ENCODE results near the gene TRA2B. TPM values are rescaled to one million over a fixed set of nuclear protein-coding genes. Genes with fewer than 3 reads are reported as not detected.

TRA2B gene
- total RNA-seq, 1 experiment from 2014 or later: 172 TPM

DNA sequence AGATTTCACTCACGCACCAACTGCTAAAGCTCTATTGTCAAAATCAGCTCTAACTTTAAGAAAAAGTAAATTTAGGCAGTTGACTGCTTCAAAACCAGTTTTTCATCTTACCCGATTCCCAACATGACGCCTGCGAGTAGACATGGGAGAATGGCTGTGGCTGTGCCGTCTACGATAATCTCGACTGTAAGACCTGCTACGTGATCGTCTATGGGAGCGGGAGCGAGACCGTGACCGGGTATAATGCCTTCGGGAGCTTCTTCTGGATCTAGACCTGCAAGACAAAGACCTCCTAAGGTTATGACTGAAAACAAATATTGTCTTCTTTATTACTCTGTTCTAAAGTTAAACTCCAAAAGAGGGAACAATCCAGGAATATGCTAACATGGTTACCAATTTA is 12.5 kb downstream of the TRA2B start:
- DNase-seq (ENCODE audit: low read depth, low spot score) (no peak), ATAC-seq (no peak)
- Histone ChIP-seq H4K20me1 (ENCODE audit: insufficient read depth) (peaks cover 86% of the 10 kb centered on the region), H3K4me2 (ENCODE audit: low read length) (no peak overlapping the region), H3K36me3 (ENCODE audit: control insufficient read depth in 1 of 2, insufficient read depth in 2 of 2, low read length in 2 of 2) (peaks cover 68 to 91% of the 10 kb centered on the region in 2 experiments), H3K9me3 (ENCODE audit: control insufficient read depth in 1 of 2, insufficient read depth in 1 of 2, low read depth in 1 of 2, low read length in 2 of 2) (no peaks in the 10 kb centered on the region), H3K9ac (ENCODE audit: low read length) (no peak overlapping the region), H3K4me1 (ENCODE audit: control insufficient read depth in 1 of 2, insufficient read depth in 2 of 2, low read length in 2 of 2) (peaks cover 3 to 14% of the 10 kb centered on the region in 2 experiments; a peak in 3 of 4 replicates), H3K27me3 (ENCODE audit: insufficient read depth, low read length) (no peaks in the 10 kb centered on the region), H2AFZ (ENCODE audit: low read depth, low read length, poor library complexity, severe bottlenecking) (no peak overlapping the region), H3K9me2 (ENCODE audit: insufficient read depth) (no peaks in the 10 kb centered on the region), H3K79me2 (ENCODE audit: insufficient read depth, low read length) (peaks cover 100% of the 10 kb centered on the region), H3K27ac (ENCODE audit: low read depth, low read length) (no peak overlapping the region), H3K4me3 (replicated peaks in 1 of 2; ENCODE audit: low read depth in 1 of 2, low read length in 2 of 2) (no peak overlapping the region)
- ChIA-PET CTCF (interaction anchor here (1.0 kb wide), 1 partner anchor 334 kb away, joined by 3 read pairs; no protein-coding TSS in a partner anchor), RAD21 (ENCODE audit: low non-redundant PET in 1 of 2, low total read pairs in 2 of 2, uncharacterized antibody in 2 of 2, unreplicated experiment in 2 of 2) (no interaction called here), POLR2A (interaction anchor here (1.4 kb wide), 1 partner anchor 13 kb away, joined by 4 read pairs; no protein-coding TSS in a partner anchor)
- intact Hi-C loops (cut with micrococcal nuclease): no loop called here
- TF ChIP-seq ZNF274 (IDR thresholded peaks at IDR 0.05; ENCODE audit: low read depth, low read length) (no peak), SIN3A (IDR thresholded peaks at IDR 0.05; ENCODE audit: low read depth) (no peak), YY1 (IDR thresholded peaks at IDR 0.05; ENCODE audit: extremely low read depth, insufficient replicate concordance, low read depth, low read length) (no peak), SRF (IDR thresholded peaks at IDR 0.05; ENCODE audit: low read depth) (no peak), CBX3 (IDR thresholded peaks at IDR 0.05; ENCODE audit: low read depth) (no peak), ELF1 (IDR thresholded peaks at IDR 0.05; ENCODE audit: borderline replicate concordance, low read depth) (no peak), POLR2A (IDR thresholded peaks at IDR 0.05; ENCODE audit: borderline replicate concordance, extremely low read depth, insufficient read depth, insufficient read length) (no peak), ZFX (IDR thresholded peaks at IDR 0.05) (no peak)
- TF ChIP-seq, protein P1, sequence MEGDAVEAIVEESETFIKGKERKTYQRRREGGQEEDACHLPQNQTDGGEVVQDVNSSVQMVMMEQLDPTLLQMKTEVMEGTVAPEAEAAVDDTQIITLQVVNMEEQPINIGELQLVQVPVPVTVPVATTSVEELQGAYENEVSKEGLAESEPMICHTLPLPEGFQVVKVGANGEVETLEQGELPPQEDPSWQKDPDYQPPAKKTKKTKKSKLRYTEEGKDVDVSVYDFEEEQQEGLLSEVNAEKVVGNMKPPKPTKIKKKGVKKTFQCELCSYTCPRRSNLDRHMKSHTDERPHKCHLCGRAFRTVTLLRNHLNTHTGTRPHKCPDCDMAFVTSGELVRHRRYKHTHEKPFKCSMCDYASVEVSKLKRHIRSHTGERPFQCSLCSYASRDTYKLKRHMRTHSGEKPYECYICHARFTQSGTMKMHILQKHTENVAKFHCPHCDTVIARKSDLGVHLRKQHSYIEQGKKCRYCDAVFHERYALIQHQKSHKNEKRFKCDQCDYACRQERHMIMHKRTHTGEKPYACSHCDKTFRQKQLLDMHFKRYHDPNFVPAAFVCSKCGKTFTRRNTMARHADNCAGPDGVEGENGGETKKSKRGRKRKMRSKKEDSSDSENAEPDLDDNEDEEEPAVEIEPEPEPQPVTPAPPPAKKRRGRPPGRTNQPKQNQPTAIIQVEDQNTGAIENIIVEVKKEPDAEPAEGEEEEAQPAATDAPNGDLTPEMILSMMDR (IDR thresholded peaks at IDR 0.05 in 2 of 3, conservative IDR thresholded peaks at IDR 0.05 in 1 of 3; ENCODE audit: borderline replicate concordance in 1 of 3, insufficient read depth in 1 of 3, low read depth in 2 of 3, low read length in 2 of 3): no peak
- TF ChIP-seq, protein P2, sequence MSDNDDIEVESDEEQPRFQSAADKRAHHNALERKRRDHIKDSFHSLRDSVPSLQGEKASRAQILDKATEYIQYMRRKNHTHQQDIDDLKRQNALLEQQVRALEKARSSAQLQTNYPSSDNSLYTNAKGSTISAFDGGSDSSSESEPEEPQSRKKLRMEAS (IDR thresholded peaks at IDR 0.05): no peak
- TF ChIP-seq, protein P3, sequence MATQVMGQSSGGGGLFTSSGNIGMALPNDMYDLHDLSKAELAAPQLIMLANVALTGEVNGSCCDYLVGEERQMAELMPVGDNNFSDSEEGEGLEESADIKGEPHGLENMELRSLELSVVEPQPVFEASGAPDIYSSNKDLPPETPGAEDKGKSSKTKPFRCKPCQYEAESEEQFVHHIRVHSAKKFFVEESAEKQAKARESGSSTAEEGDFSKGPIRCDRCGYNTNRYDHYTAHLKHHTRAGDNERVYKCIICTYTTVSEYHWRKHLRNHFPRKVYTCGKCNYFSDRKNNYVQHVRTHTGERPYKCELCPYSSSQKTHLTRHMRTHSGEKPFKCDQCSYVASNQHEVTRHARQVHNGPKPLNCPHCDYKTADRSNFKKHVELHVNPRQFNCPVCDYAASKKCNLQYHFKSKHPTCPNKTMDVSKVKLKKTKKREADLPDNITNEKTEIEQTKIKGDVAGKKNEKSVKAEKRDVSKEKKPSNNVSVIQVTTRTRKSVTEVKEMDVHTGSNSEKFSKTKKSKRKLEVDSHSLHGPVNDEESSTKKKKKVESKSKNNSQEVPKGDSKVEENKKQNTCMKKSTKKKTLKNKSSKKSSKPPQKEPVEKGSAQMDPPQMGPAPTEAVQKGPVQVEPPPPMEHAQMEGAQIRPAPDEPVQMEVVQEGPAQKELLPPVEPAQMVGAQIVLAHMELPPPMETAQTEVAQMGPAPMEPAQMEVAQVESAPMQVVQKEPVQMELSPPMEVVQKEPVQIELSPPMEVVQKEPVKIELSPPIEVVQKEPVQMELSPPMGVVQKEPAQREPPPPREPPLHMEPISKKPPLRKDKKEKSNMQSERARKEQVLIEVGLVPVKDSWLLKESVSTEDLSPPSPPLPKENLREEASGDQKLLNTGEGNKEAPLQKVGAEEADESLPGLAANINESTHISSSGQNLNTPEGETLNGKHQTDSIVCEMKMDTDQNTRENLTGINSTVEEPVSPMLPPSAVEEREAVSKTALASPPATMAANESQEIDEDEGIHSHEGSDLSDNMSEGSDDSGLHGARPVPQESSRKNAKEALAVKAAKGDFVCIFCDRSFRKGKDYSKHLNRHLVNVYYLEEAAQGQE (IDR thresholded peaks at IDR 0.05; ENCODE audit: low read depth): no peak
- no TSS peak for BruUV-seq (replicated peaks)

Measured in HCT116 (cell line).